DMS 273 treated with DMSO at 0.1 percent for 48 hours (cell line): Measurements from ENCODE around the gene ALOX12.
"Not testable (repeated sequence)": the region's sequence is repeated elsewhere in the genome, so short reads cannot be mapped to it uniquely, and the experiment has no call there.

ENCODE experiments used
- DNase-seq: peaks from one replicate; lab custom pipeline; 2025; lab: John Stamatoyannopoulos, UW

The ALOX12 gene

GRCh38 chr17:7046127-7046724 is 50.4 kb downstream of the ALOX12 start:
- no peak for DNase-seq

- not testable (repeated sequence) for DNase-seq
Observed at GRCh38 chr17:7046725-7047397, 51.0 kb downstream of the ALOX12 start.

GRCh38 chr17:7047566-7047965 is 51.7 kb downstream of the ALOX12 start:
- no peak for DNase-seq

GRCh38 chr17:7048968-7049367 is 53.1 kb downstream of the ALOX12 start:
- no peak for DNase-seq

GRCh38 chr17:7050583-7050982 is 54.7 kb downstream of the ALOX12 start:
- DNase-seq = not testable (repeated sequence)

- no peak for DNase-seq
Observed at GRCh38 chr17:7056386-7056785, 60.5 kb downstream of the ALOX12 start.

- DNase-seq = no peak
Observed at GRCh38 chr17:7058831-7059447, 63.1 kb downstream of the ALOX12 start.
